ENCODE results near the gene ZMIZ1.

ZMIZ1 gene

GRCh38 chr10:79147796-79148451, 79.2 kb downstream of the ZMIZ1 start:
- H3K36me3 ChIP-seq (ENCODE audit: insufficient read depth, low read length) = no peaks in the 10 kb centered on the region
- H3K4me1 ChIP-seq (ENCODE audit: insufficient read depth, low read length) = peaks cover 37% of the 10 kb centered on the region
- no peaks in the 10 kb centered on the region for H3K9me3 ChIP-seq (ENCODE audit: control insufficient read depth, insufficient read depth, low read length)
- H3K9ac ChIP-seq (ENCODE audit: low read depth, low read length) = no peak overlapping the region

GRCh38 chr10:79148452-79149344, 79.9 kb downstream of the ZMIZ1 start:
- no peak overlapping the region for H3K9ac ChIP-seq (ENCODE audit: low read depth, low read length)
- H3K36me3 ChIP-seq (ENCODE audit: insufficient read depth, low read length) = no peaks in the 10 kb centered on the region
- no peaks in the 10 kb centered on the region for H3K9me3 ChIP-seq (ENCODE audit: control insufficient read depth, insufficient read depth, low read length)
- peaks cover 37% of the 10 kb centered on the region for H3K4me1 ChIP-seq (ENCODE audit: insufficient read depth, low read length)

- Histone ChIP-seq H3K36me3 (ENCODE audit: insufficient read depth, low read length) (no peaks in the 10 kb centered on the region; the same call in 1 of the 2 replicates), H3K9ac (ENCODE audit: low read depth, low read length) (no peak overlapping the region), H3K9me3 (ENCODE audit: control insufficient read depth, insufficient read depth, low read length) (no peaks in the 10 kb centered on the region), H3K4me1 (ENCODE audit: insufficient read depth, low read length) (peaks cover 31% of the 10 kb centered on the region)
These were observed 80.5 kb downstream of the ZMIZ1 start for GRCh38 chr10:79149345-79149661.

- Histone ChIP-seq H3K9ac (ENCODE audit: low read depth, low read length) (no peak overlapping the region), H3K9me3 (ENCODE audit: control insufficient read depth, insufficient read depth, low read length) (no peaks in the 10 kb centered on the region)
These were observed 81.1 kb downstream of the ZMIZ1 start for GRCh38 chr10:79149662-79150443.

GRCh38 chr10:79150444-79150754, 81.6 kb downstream of the ZMIZ1 start:
- Histone ChIP-seq H3K9ac (ENCODE audit: low read depth, low read length) (no peak overlapping the region), H3K4me1 (ENCODE audit: insufficient read depth, low read length) (peaks cover 26% of the 10 kb centered on the region), H3K36me3 (ENCODE audit: insufficient read depth, low read length) (no peaks in the 10 kb centered on the region; the same call in 1 of the 2 replicates), H3K9me3 (ENCODE audit: control insufficient read depth, insufficient read depth, low read length) (no peaks in the 10 kb centered on the region)

More at GRCh38 chr10:79149662-79150443, 81.1 kb downstream of the ZMIZ1 start:
- Histone ChIP-seq H3K4me1 (ENCODE audit: insufficient read depth, low read length) (peaks cover 26% of the 10 kb centered on the region), H3K36me3 (ENCODE audit: insufficient read depth, low read length) (no peaks in the 10 kb centered on the region; the same call in 1 of the 2 replicates)

GRCh38 chr10:79152423-79152817, 83.7 kb downstream of the ZMIZ1 start:
- Histone ChIP-seq H3K9me3 (ENCODE audit: control insufficient read depth, insufficient read depth, low read length) (no peaks in the 10 kb centered on the region), H3K36me3 (ENCODE audit: insufficient read depth, low read length) (no peaks in the 10 kb centered on the region; the same call in 1 of the 2 replicates), H3K4me1 (ENCODE audit: insufficient read depth, low read length) (peaks cover 41% of the 10 kb centered on the region), H3K9ac (ENCODE audit: low read depth, low read length) (no peak overlapping the region)

GRCh38 chr10:79153745-79154144, 85.0 kb downstream of the ZMIZ1 start:
- H3K4me1 ChIP-seq (ENCODE audit: insufficient read depth, low read length) = peaks cover 53% of the 10 kb centered on the region
- H3K9ac ChIP-seq (ENCODE audit: low read depth, low read length) = no peak overlapping the region
- H3K36me3 ChIP-seq (ENCODE audit: insufficient read depth, low read length) = no peaks in the 10 kb centered on the region; the same call in 1 of the 2 replicates
- H3K9me3 ChIP-seq (ENCODE audit: control insufficient read depth, insufficient read depth, low read length) = no peaks in the 10 kb centered on the region

GRCh38 chr10:79155301-79156081, 86.7 kb downstream of the ZMIZ1 start:
- Histone ChIP-seq H3K9ac (ENCODE audit: low read depth, low read length) (no peak overlapping the region), H3K9me3 (ENCODE audit: control insufficient read depth, insufficient read depth, low read length) (no peaks in the 10 kb centered on the region), H3K4me1 (ENCODE audit: insufficient read depth, low read length) (peaks cover 52% of the 10 kb centered on the region)

GRCh38 chr10:79156334-79157274, 87.8 kb downstream of the ZMIZ1 start:
- Histone ChIP-seq H3K36me3 (ENCODE audit: insufficient read depth, low read length) (no peaks in the 10 kb centered on the region; the same call in 1 of the 2 replicates), H3K4me1 (ENCODE audit: insufficient read depth, low read length) (peaks cover 45% of the 10 kb centered on the region), H3K9ac (ENCODE audit: low read depth, low read length) (no peak overlapping the region), H3K9me3 (ENCODE audit: control insufficient read depth, insufficient read depth, low read length) (no peaks in the 10 kb centered on the region)

More at GRCh38 chr10:79155301-79156081, 86.7 kb downstream of the ZMIZ1 start:
- no peaks in the 10 kb centered on the region; the same call in 1 of the 2 replicates for H3K36me3 ChIP-seq (ENCODE audit: insufficient read depth, low read length)

GRCh38 chr10:79158004-79158340, 89.2 kb downstream of the ZMIZ1 start:
- H3K36me3 ChIP-seq (ENCODE audit: insufficient read depth, low read length) = no peaks in the 10 kb centered on the region; the same call in 1 of the 2 replicates
- no peak overlapping the region; the same call in 1 of the 2 replicates for H3K9ac ChIP-seq (ENCODE audit: low read depth, low read length)
- no peaks in the 10 kb centered on the region for H3K9me3 ChIP-seq (ENCODE audit: control insufficient read depth, insufficient read depth, low read length)
- H3K4me1 ChIP-seq (ENCODE audit: insufficient read depth, low read length) = peaks cover 39% of the 10 kb centered on the region

GRCh38 chr10:79158402-79159097, 89.8 kb downstream of the ZMIZ1 start:
- H3K9ac ChIP-seq (ENCODE audit: low read depth, low read length) = no peak overlapping the region
- peaks cover 39% of the 10 kb centered on the region for H3K4me1 ChIP-seq (ENCODE audit: insufficient read depth, low read length)
- H3K9me3 ChIP-seq (ENCODE audit: control insufficient read depth, insufficient read depth, low read length) = no peaks in the 10 kb centered on the region
- no peaks in the 10 kb centered on the region; the same call in 1 of the 2 replicates for H3K36me3 ChIP-seq (ENCODE audit: insufficient read depth, low read length)

- 0 out of 2 replicates have a peak, but pooled peaks cover 5% of the 10 kb centered on the region for H3K36me3 ChIP-seq (ENCODE audit: insufficient read depth, low read length)
- no peak overlapping the region; the same call in 1 of the 2 replicates for H3K9ac ChIP-seq (ENCODE audit: low read depth, low read length)
- H3K9me3 ChIP-seq (ENCODE audit: control insufficient read depth, insufficient read depth, low read length) = no peaks in the 10 kb centered on the region
- peaks cover 39% of the 10 kb centered on the region for H3K4me1 ChIP-seq (ENCODE audit: insufficient read depth, low read length)
These were observed 90.4 kb downstream of the ZMIZ1 start for GRCh38 chr10:79159141-79159651.

All from ES-I3 (cell line).